Spleen (tissue), 11 donors: ENCODE data around the gene URM1. TPM values are rescaled to one million over a fixed set of nuclear protein-coding genes. Genes with fewer than 3 reads are reported as not detected.

ENCODE experiments used
- DNase-seq: peaks from one replicate; pipeline ENCODE4 v3.0.0-alpha.2; 2020
- H3K27ac ChIP-seq, 8 donors: fragments of 200-600 bp; sonication (generic) in 7 of 8; 1 replicate in 4 of 8; 2 replicates in 4 of 8; pipeline versions ENCODE4 v1.5.0 to v1.8.0; 2016 to 2021; ENCODE audit warnings: inconsistent platforms in 4 of 8, mild to moderate bottlenecking in 4 of 8, moderate library complexity in 1 of 8
- H3K27me3 ChIP-seq, 7 donors: fragments of 200-600 bp; sonication (generic) in 6 of 7; replicated peaks in 1 of 7; 1 replicate in 4 of 7; 2 replicates in 3 of 7; pipeline versions ENCODE4 v1.5.0 to v1.8.0; 2016 to 2021; ENCODE audit warnings: inconsistent platforms in 3 of 7, mild to moderate bottlenecking in 1 of 7
- H3K36me3 ChIP-seq, 6 donors: fragments of 200-600 bp; sonication (generic) in 5 of 6; 1 replicate in 4 of 6; 2 replicates in 2 of 6; pipeline versions ENCODE4 v1.5.0 to v1.8.0; 2016 to 2021; ENCODE audit warnings: inconsistent platforms in 2 of 6
- H3K4me1 ChIP-seq, 6 donors: fragments of 200-600 bp; sonication (generic) in 5 of 6; 1 replicate in 3 of 6; 2 replicates in 3 of 6; pipeline versions ENCODE4 v1.5.0 to v1.8.0; 2016 to 2021; ENCODE audit warnings: inconsistent platforms in 3 of 6
- H3K4me3 ChIP-seq, 8 donors: fragments of 200-600 bp; sonication (generic) in 7 of 8; 1 replicate in 4 of 8; 2 replicates in 4 of 8; pipeline versions ENCODE4 v1.5.0 to v1.8.0; 2016 to 2021; ENCODE audit warnings: inconsistent platforms in 4 of 8, mild to moderate bottlenecking in 4 of 8, moderate library complexity in 2 of 8
- H3K9me3 ChIP-seq, 8 donors: fragments of 200-600 bp; sonication (generic) in 7 of 8; 1 replicate in 4 of 8; 2 replicates in 4 of 8; pipeline versions ENCODE4 v1.5.0 to v1.8.0; 2016 to 2021; ENCODE audit warnings: inconsistent platforms in 4 of 8
- POLR2A ChIP-seq, 3 donors: fragments of 450-650 bp; IDR thresholded peaks; one replicate each; pipeline ENCODE4 v1.5.1; 2017; ENCODE audit warnings: antibody characterized with exemption in 3 of 3, mild to moderate bottlenecking in 1 of 3
- POLR2AphosphoS5 ChIP-seq, 3 donors: sonication (generic); formaldehyde crosslinking; IDR thresholded peaks; one replicate each; pipeline ENCODE4 v1.5.1; 2017; ENCODE audit warnings: antibody characterized with exemption in 3 of 3
- WGBS, 5 donors: extraction: QIAGEN DNeasy Blood & Tissue Kit in 3 of 5; methylation state at CpG; one replicate each; pipeline versions ENCODE4 v1.1.5 to v1.1.7; 2013 to 2018; 5-methylcytosine and 5-hydroxymethylcytosine counted together
- intact Hi-C: fragments of 100-400 bp; cut with DNase I; formaldehyde crosslinking; loops from one replicate; pipeline ENCODE4 v1.15.0; 2023; ENCODE audit warnings: low total_unique reads
- polyA plus RNA-seq, 3 donors: library from polyadenylated mRNA; stranded (reverse); fragments of 200-250 nt; gene quantifications; one replicate each; pipeline ENCODE4 v1.2.1, GENCODE V29; 2013
- total RNA-seq, 7 donors: library from RNA; depleted of rRNA in 3 of 7; stranded (reverse); fragments of >200 nt in 3 of 7; fragmentation: NEBNext Ultra II Directional in 4 of 7; extraction: Animal tissue kit (Norgen Biotek cat#: 25700) in 4 of 7; gene quantifications; one replicate each; pipeline versions ENCODE4 v1.1.0 to v1.2.1, GENCODE V29; 2016 to 2021
- TF ChIP-seq, protein P1 (sequence below), 11 experiments: fragments of 200-600 bp in 7 of 11; fragments of 450-650 bp in 4 of 11; sonication (generic) in 4 of 11; IDR thresholded peaks in 8 of 11; conservative IDR thresholded peaks in 3 of 11; 1 replicate in 7 of 11; 2 replicates in 4 of 11; pipeline versions ENCODE4 v1.4.0 to v1.8.0; 2016 to 2021; ENCODE audit warnings: antibody characterized with exemption in 11 of 11, inconsistent platforms in 4 of 11, mild to moderate bottlenecking in 1 of 11
- donor health status: healthy with polysubstance abuse.
- donor health status: DM: no; HTN: no; CAD: no; lungs with moderate emphysema.
- donor health status: DM: no; HTN: no; CAD: no.
- donor health status: Bipolar disorder and iron deficiency.
- donor health status: healthy.
- donor health status: DM: no; HTN: no; CAD: no.
- donor health status: DM: yes; HTN: yes; CAD: no.

URM1 gene
- total and polyA plus RNA-seq, 10 donors, result 28.1 to 58.1 (median 45.8) TPM

GRCh38 chr9:128396970-128397613, 25.9 kb downstream of the URM1 start:
- H3K27ac ChIP-seq, result peak overlapping the region in 6 of 8 donors; percentile 32 to 79 (median 76)
- intact Hi-C loops, result no loop called here
- TF ChIP-seq POLR2AphosphoS5 (IDR thresholded peaks at IDR 0.05) (peak in 2 of 3 donors; percentile 62 to 66), POLR2A (IDR thresholded peaks at IDR 0.05) (no peak)
- TF ChIP-seq, protein P1, sequence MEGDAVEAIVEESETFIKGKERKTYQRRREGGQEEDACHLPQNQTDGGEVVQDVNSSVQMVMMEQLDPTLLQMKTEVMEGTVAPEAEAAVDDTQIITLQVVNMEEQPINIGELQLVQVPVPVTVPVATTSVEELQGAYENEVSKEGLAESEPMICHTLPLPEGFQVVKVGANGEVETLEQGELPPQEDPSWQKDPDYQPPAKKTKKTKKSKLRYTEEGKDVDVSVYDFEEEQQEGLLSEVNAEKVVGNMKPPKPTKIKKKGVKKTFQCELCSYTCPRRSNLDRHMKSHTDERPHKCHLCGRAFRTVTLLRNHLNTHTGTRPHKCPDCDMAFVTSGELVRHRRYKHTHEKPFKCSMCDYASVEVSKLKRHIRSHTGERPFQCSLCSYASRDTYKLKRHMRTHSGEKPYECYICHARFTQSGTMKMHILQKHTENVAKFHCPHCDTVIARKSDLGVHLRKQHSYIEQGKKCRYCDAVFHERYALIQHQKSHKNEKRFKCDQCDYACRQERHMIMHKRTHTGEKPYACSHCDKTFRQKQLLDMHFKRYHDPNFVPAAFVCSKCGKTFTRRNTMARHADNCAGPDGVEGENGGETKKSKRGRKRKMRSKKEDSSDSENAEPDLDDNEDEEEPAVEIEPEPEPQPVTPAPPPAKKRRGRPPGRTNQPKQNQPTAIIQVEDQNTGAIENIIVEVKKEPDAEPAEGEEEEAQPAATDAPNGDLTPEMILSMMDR (IDR thresholded peaks at IDR 0.05 in 8 of 11, conservative IDR thresholded peaks at IDR 0.05 in 3 of 11), result no peak
- no peak for DNase-seq
- no peaks in the 10 kb centered on the region for H3K9me3 ChIP-seq
- H3K27me3 ChIP-seq, result peaks cover 0 to 13% (median 0%) of the 10 kb centered on the region in 7 donors
- peak overlapping the region in 2 of 8 donors; percentile 17 to 42 for H3K4me3 ChIP-seq
- peaks cover 4 to 19% (median 12%) of the 10 kb centered on the region in 6 donors for H3K4me1 ChIP-seq
- 7 to 11% (median 9%) methylated on average over 19 of the region's 19 CpGs for WGBS, 5 donors
- H3K36me3 ChIP-seq, result peaks cover 0 to 20% (median 12%) of the 10 kb centered on the region in 6 donors

DNA sequence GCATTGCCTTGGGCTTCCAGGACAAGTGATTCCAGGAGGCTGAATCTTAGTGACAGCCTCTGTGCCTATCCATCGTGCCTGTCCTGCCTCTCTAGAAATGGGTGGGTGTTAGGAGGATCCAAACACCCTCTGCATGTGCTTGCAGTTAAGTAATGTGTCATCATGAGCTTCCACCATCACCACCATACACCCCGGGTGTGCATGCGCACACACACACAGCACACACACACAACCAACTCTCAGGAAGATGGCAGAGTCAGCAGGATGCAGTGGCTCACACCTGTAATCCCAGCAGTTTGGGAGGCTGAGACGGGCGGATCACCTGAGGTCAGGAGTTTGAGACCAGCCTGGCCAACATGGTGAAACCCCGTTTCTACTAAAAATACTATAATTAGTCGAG, 26.7 kb downstream of the URM1 start:
- no peak for DNase-seq
- peak overlapping the region in 5 of 8 donors; percentile 62 to 79 (median 76) for H3K27ac ChIP-seq
- peaks cover 4 to 19% (median 12%) of the 10 kb centered on the region in 6 donors for H3K4me1 ChIP-seq
- H3K9me3 ChIP-seq, result no peaks in the 10 kb centered on the region
- peaks cover 0 to 15% (median 0%) of the 10 kb centered on the region in 7 donors for H3K27me3 ChIP-seq
- 71 to 81% (median 75%) methylated on average over 7 of the region's 7 CpGs for WGBS, 5 donors
- intact Hi-C loops, result no loop called here
- H3K4me3 ChIP-seq, result peak overlapping the region in 1 of 8 donors; percentile 42
- H3K36me3 ChIP-seq, result peaks cover 0 to 12% (median 5%) of the 10 kb centered on the region in 6 donors
- TF ChIP-seq POLR2AphosphoS5 (IDR thresholded peaks at IDR 0.05), result no peak
- no peak for TF ChIP-seq POLR2A (IDR thresholded peaks at IDR 0.05)
- TF ChIP-seq, protein P1 (IDR thresholded peaks at IDR 0.05 in 8 of 11, conservative IDR thresholded peaks at IDR 0.05 in 3 of 11), result no peak

DNA sequence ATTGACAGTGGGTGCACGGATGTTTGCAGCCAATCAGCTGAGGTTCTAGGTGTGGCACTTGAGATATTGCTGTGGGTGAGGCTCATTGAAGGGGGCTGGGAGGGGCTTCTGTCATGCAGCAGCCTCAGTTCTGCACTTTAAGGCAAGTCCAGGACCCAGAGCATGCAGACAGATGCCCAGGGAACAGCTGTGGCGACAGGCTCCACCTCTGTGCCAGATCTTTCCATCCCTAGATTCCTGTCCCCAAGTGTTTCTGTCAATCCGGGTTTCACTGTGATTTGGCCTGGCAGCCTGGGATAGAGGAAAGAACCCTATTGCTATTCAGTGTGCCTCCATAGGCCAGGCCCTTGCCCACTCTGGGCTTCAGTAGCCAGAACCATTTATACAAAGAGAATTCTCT, 28.7 kb downstream of the URM1 start:
- TF ChIP-seq POLR2AphosphoS5 (IDR thresholded peaks at IDR 0.05) (no peak), POLR2A (IDR thresholded peaks at IDR 0.05) (no peak)
- TF ChIP-seq, protein P1 (IDR thresholded peaks at IDR 0.05 in 8 of 11, conservative IDR thresholded peaks at IDR 0.05 in 3 of 11), result no peak
- DNase-seq, result no peak
- Histone ChIP-seq H3K36me3 (no peaks in the 10 kb centered on the region), H3K9me3 (no peaks in the 10 kb centered on the region), H3K27me3 (peaks cover 0 to 15% (median 0%) of the 10 kb centered on the region in 7 donors), H3K4me1 (peaks cover 4 to 19% (median 12%) of the 10 kb centered on the region in 6 donors), H3K27ac (no peak overlapping the region), H3K4me3 (no peak overlapping the region)
- intact Hi-C loops, result no loop called here
- WGBS, 5 donors, result 73 to 89% (median 86%) methylated on average over 3 of the region's 3 CpGs

- H3K4me1 ChIP-seq, result no peaks in the 10 kb centered on the region
- H3K9me3 ChIP-seq, result no peaks in the 10 kb centered on the region
- TF ChIP-seq, protein P1 (IDR thresholded peaks at IDR 0.05 in 8 of 11, conservative IDR thresholded peaks at IDR 0.05 in 3 of 11), result no peak
- no peak for TF ChIP-seq POLR2AphosphoS5 (IDR thresholded peaks at IDR 0.05)
- no peak for TF ChIP-seq POLR2A (IDR thresholded peaks at IDR 0.05)
- 76 to 87% (median 85%) methylated on average over 5 of the region's 5 CpGs for WGBS, 5 donors
- peaks cover 0 to 45% (median 5%) of the 10 kb centered on the region in 7 donors for H3K27me3 ChIP-seq
- DNase-seq, result no peak
- intact Hi-C loops, result no loop called here
- no peak overlapping the region for H3K4me3 ChIP-seq
- H3K27ac ChIP-seq, result no peak overlapping the region
- no peaks in the 10 kb centered on the region for H3K36me3 ChIP-seq
Measured at GRCh38 chr9:128404560-128404959, 33.4 kb downstream of the URM1 start.
